NCI-H1694 (cell line): ENCODE measurements around the gene VAV1.
"Not testable (repeated sequence)": the region's sequence is repeated elsewhere in the genome, so short reads cannot be mapped to it uniquely, and the experiment has no call there.

Source experiments
- DNase-seq: peaks from one replicate; lab custom pipeline; 2025; lab: John Stamatoyannopoulos, UW

The VAV1 gene

DNA sequence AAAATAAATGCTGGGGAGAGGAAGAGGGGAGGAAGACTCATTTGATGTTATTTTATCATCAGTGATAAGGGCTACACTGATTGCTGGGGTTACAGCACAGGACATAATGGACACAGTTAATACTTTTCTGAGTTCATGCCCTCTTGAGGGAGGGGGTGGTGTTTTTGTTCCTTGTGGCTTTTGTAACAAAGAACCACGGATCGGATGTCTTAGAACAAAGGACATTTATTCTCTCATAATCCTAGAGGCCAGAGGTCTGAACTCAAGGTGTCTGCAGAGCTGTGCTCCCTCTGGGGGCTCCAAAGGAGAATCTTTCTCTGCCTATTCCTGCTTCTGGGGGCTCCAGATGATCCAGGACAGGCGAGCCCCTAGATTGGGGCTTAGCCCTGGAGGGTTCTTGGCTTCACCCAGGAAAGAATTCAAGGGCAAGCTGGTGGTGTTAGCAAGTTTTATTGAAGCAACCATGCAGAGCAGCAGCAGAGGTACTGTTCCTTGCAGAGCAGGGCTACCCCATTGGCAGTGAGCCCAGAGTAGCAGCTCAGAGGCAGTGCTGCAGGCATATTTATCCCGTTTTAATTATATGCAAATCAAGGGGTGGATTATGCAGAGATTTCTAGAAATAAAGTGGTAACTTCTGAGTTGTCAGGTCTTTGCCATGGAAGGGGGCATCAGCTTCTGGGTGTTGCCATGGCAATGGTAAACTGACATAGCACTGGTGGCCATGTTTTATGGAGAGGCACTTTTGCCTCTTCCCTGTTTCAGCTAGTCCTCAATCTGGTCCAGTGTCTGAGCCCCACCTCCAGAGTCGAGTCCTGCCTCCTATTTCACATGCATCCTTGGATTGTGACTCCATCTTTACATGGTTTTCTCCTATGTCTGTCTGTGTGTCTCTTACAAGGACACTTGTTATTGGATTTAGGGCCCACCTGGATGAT, 18.0 kb downstream of the VAV1 start:
- no peak for DNase-seq

DNA sequence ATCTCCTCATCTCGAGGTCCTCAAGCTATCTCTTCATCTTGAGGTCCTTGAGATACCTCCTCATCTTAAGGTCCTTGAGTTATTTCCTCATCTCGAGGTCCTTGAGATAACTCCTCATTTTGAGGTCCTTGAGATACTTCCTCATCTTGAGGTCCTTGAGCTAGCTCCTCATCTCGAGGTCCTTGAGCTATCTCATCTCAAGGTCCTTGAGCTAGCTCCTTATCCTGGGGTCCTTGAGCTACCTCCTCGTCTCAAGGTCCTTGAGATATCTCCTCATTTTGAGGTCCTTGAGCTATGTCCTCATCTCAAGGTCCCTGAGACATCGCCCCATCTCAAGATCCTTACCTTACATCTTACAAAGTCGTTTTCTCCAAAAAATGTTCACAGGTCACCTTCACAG, 18.7 kb downstream of the VAV1 start:
- DNase-seq: no peak

DNA sequence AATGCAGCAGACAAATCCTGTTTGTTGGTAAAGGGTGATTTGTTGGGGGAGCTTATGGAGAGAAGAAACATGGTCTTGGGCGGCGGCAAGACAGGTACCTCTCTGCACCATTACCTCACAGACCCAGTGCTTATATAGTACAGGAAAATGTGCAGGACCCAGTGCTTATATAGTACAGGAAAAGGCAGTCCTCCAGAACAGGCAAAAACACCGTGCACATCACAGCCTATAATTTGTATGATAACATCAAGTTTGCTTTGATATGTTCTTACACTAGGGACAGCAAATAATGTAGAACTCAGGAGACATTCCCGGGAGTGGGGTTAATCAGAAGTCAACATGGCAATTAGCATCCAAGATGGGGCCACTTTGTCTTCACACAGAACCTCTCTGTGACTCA, 20.9 kb downstream of the VAV1 start:
- no peak for DNase-seq

DNA sequence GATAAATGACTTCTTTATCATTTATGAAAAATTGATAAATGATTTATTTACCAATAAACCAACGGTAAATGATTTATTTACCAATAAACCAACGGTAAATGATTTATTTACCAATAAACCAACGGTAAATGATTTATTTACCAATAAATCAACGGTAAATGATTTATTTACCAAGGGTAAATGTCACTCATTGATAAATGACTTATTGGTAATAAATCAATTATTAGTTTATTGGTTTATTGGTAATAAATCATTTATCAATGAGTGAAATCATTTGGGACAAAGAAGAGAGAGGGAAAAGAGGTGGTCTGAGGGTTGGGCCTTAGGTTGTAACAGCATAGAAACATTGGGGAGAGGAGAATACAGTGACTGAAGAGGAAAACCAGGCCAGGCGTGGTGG, 21.5 kb downstream of the VAV1 start:
- no peak for DNase-seq

DNA sequence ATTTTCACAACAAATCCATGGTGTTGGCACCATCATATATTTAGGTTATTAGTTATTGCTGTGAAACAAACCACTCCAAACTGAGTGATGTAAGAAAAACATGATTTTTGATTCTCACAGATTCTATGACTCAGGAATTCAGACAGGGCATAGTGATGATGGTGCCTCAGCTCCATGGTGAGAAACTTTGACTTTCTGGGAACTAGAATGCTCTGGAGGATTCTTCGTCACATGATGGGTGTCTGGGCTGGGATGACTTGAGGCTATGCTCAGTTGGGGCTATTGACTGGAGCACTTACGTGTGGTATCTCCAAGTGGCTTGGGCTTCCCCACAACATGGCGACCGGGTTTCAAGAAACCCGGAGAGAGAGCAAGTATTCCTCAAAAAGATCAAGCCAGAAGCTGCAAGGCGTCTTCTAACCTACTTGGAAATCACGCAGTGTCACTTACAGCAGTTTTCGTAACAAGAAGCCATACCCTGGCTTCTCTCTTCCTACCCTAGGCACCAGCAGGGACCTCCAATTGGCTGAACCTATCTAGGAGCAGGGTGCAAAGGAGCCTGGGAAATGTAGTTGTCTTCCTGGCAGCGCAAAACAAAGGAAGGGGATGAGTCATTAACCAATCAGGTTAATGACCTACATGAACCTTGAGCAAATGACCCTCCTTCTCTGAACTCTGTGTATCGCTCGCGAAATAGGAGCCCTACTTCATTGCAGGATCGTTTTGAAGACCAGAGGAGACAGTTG, 22.4 kb downstream of the VAV1 start:
- no peak for DNase-seq

DNA sequence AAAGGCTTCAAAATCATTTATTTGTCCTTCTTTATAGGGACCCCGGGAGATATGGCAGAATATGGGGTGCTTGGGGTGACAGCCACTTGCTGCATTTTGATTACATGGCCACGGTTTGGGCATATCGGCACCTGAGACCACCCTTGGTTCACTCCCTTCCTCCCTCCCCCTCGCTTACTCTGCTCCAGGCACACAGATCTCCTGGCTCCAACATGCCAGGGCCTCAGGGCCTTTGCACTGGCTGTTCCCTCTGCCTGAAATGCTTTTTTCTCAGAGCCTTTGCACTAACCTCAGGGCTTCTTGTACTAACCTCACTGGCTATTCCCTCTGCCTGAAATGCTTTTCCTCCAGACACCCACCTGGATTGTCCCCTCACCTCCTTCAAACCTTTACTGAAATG, 23.8 kb downstream of the VAV1 start:
- DNase-seq: no peak

DNA sequence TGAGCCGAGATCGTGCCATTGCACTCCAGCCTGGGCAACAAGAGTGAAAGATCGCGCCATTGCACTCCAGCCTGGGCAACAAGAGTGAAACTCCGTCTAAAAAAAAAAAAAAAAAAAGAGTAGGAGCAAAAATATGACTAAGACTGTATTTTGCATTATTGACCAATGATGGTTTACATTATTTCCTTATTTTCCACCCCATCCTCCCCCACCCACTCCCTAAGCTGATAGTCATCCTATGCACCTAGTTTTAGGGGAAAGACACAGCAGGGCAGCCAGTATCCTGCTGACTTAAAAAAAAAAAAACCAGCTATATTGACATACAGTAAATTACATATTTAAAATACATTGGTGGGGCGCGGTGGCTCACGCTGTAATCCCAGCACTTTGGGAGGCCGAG, 25.1 kb downstream of the VAV1 start:
- no peak for DNase-seq

DNA sequence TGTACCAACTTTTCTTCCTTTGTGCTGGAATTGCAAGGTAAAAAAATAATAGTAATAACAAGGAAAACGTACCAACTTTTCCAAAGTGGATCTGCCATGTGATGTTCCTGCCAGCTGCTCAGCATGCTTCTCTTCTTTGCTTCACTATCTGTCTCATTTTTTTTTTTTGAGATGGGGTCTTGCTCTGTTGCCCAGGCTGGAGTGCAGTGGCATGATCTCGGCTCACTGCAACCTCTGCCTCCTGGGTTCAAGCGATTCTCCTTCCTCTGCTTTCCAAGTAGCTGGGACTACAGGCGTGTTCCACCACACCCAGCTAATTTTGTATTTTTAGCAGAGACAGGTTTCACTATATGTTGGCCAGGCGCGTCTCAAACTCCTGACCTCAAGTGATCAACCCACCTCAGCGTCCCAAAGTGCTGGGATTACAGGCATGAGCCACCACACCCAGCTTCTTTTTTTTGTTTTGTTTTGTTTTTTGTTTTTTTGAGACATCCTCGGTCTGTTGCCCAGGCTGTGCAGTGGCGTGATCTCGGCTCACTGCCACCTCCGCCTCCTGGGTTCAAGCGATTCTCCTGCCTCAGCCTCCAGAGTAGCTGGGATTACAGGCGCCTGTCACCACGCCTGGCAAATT, 27.8 kb downstream of the VAV1 start:
- DNase-seq: not testable (repeated sequence)

DNA sequence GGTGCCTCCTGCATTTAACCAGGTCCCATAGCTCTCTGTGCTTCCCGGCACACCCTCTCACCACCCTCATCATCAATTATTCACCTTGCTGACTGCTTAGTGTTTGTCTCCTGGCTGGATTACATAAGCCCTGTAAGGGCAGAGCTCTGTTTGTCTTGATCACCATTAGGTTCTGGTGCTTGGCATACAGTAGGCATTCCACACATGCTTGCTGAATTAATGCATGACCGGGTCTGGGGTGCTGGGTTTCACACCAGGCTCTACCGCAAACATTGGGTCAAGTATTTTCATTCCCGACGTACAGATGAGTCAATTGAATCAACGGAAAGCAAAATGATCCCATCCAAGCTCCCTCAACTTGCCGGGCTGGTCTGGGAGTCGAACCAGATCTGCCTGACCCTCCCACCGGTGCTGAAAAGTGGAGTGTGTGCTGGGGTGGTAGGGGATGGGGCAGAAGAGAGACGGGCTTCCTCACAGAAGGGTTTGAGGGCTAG, 28.5 kb downstream of the VAV1 start:
- DNase-seq: no peak

DNA sequence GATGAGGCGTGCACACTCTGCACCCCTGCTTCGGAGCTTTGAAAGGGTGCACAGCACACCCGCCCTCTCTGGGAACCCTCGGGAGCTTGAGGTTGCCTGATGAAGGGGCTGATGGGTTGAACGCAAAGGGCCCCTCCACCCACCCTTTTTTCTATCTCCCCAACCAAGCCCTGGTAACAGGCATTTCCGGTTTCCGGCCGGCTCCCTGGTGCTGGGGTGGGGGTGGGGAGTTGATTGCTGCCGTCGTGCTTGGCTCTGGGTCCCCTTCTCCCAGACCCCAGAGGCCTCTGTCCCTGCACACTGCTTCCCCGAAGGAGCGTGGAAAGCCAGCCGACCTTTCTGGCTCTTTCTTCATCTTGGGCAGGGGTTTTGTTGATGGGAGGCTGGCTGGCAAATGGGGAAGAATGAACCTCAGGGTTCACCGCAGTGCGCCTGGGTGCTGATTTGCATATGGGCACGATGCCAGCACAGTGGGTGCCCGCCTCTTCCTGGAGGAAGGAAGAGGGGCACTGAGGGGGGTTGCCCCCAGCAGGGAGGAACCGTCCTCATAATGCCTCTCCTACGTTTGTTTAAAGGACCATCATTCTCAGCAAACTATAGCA, 29.1 kb downstream of the VAV1 start:
- no peak for DNase-seq

DNA sequence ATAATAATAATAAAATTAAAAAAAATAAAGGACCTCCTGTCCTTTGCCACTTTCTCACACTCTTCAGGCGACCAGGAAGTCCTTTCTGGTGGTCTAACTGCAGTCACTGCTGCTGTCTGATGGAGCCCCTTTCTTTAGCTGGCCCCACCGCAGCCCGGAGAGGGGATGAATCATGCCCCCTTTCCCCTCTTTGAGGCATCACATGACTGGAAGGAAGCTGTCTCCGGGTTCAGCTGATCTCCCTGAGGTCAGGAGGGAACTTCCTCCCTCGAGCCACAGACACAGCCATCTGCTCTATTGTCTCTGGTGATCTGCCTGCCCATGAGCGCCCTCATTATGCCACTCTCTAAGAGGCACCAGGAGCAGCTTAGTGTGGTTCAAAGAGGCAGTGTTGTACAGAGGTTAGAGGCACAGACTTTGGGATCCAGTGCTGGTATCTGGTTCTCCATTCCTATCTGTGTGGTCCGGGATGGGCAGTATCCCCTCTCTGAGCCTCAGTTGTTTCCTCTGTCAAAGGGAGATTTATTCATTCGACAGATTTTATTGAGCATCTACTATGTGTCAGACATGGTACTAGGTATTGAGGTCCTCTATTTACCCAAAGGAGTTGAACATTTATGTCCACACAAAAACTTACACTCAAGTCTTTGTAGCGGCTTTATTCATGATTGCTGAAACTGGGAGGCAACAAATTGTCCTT, 30.0 kb downstream of the VAV1 start:
- no peak for DNase-seq

DNA sequence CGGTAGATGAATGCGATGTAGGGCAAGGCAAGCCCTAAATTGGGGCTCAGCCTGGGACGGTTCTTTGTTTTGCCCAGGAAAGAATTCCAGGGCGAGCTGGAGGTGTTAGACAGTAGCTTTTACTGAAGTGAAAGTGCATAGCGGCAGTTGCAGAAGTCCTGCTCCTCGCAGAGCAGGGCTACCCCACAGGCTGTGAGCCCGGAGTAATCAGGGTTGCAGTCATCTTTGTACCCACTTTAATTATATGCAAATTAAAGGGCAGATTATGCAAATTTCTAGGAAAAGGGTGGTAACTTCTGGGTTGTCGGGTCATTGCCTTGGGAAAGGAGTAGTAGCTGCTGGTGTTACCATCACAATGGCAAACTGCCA, 30.5 kb downstream of the VAV1 start:
- no peak for DNase-seq

DNA sequence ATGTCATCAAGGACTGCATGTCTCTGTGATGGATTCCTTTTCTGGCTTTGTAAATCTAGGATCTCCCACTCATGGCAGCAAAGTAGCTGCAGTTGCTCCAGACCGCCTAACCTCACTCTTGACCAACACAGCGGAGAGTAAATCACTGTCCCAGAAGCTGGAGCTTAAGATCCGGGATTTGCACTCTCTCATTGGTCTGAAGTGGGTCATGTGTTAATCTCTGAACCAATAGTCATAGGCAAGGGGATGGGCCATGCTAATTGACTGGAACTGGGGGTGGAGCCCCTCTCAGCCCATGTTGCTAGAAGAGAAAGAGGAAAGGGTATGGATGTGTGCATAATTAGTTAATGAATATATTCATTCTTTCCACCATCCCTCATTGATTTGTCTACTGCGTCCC, 34.0 kb downstream of the VAV1 start:
- DNase-seq: no peak

DNA sequence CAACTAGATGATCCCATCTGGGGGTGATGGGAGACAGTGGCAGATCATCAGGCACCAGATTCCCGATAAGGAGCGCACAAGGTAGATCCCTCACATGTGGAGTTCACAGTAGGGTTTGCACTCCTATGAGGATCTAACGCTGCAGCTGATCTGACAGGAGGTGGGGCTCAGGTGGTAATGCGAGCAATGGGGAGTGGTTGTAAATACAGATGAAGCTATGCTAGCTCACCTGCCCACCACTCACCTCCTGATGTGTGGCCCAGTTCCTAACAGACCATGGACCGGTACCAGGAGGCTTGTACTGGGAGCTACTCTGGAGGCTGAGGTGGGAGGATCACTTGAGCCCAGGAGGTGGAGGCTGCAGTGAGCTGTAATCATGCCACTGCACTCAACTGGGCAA, 34.8 kb downstream of the VAV1 start:
- DNase-seq: no peak

DNA sequence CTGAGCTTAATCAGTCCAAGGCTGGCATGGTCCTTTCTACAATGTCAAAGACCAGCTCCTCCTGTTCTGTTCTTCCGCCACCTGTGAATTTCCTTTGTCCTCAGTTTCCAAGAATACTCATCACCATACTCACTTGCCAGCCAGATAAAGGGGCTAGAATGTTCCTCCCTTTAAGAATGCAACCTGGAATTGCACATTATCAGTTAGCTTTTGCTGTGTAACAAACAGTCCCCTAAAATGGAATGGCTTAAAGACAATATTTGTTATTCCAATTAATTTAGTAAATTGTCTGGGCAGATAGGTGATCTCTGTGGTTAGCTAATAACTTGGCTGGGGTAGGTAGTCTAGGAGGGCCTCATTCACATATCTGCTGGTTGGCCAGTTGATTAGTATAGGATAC, 36.0 kb downstream of the VAV1 start:
- no peak for DNase-seq

DNA sequence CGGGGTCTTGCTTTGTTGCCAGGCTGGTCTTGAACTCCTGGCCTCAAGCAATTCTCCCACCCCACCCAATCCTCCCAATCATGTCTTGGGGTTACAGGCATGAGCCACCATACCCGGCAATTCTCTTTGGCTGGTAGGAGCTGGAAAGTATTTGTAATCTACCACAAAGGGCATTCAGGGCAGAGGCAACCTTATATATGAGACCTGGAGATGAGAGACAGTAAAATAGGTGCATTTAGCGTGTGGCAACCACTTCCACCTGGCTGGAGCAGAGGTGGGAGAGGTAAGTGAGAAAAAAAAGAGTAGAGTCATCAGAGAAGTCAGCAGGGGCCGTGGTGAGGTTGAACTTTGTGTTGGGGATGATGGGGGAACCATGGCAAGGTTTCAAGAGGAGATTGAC, 36.8 kb downstream of the VAV1 start:
- DNase-seq: no peak

DNA sequence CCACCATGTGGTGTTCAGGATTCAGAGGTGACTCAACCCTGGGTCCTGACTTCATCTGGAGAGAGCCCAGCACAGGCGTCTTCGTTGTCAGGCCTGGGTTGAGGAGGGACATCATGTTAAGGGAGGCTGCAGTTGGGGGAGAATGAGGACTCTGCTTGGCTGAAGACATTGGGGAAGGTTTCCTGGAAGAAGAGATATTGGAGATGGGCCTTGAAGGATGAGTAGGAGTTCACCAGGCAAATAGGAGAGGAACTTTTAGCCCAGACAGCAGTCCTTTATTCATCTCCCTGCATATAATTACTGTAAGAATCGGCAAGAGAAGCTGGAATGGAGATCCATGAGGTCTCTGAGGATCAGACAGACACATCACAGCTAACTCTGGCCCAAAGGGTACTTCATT, 38.9 kb downstream of the VAV1 start:
- DNase-seq: no peak

DNA sequence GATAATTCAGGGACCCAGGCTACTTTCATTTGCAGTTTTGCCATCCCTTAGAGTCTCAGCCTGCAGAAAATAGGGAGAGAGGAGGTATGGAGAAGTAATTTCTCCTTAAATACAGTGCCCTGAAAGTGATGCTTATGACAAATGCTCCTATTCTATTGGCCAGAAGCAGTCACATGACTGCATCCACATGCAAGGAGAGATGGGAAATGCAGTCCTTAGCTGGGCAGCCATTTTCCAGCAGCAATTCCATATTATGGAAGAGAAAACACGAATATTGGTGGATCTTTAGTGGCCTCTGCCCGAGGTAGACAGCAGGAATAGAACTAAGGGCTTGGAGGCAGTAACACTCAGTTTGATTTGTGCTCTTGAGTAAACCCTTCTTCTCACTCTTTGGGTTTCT, 39.4 kb downstream of the VAV1 start:
- no peak for DNase-seq

DNA sequence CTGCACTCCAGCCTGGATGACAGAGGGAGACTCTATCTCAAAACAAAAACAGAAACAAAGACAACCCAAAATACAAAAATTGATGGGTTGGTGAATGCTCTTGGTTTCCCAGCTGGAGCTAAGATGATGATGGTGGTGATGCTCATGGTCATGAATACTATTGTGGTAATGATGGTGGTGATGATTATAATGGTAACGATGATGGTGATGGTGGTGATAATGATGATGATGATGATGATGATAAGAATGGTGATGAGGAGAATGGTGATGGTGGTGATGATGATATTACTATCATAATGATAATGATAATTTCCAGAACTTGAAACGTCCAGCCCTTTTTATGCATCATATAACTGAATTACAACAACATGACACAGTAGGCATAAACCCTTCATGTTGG, 40.1 kb downstream of the VAV1 start:
- DNase-seq: no peak

DNA sequence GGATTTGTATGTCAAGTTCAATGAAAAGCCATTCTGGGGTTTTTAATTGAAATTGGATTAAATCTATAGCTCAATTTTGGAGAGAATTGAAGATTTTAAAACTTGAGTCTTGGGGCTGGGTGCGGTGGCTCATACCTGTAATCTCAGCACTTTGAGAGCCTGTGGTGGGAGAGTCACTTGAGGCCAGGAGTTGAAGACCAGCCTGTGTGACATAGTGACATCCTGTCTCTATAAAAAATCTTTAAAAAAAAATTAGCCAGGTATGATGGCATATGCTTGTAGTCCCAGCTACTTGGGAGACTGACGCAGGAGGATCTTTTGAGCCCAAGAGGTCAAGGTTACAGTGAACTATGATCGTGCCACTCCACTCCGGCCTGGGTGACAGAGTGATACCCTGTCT, 41.2 kb downstream of the VAV1 start:
- DNase-seq: no peak

DNA sequence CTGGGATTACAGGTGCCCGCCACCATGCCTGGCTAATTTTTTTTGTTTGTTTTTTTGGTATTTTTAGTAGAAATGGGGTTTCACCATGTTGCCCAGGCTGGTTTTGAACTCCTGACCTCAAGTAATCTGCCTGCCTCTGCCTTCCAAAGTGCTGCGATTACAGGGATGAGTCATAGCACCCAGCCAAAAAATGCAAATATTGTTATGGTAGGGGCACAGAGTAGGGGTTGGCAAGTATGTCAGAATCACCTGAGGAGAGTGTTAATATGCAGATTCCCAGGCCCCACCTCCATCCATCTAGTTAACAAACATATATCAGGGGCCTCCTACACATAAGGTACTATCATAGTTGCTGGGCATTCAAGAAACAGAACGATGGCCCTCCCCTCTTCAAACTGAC, 44.7 kb downstream of the VAV1 start:
- DNase-seq: no peak

DNA sequence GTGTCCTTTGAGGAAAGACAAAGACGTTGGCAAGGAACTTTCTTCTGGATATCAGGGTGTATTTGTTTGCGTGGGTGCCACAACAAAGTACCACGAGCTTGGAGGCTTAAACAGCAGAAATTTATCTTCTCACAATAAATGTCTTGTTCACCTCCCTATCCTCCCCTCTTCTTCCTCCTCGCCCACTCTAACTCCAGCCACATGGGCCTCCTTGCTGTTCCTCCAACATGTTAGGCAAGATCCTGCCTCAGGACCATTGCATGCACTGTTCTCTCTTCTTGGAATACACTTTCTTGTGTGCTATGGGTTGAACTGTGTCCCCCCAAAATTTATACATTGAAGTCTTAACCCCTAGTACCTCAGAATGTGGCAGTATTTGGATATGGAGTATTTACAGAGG, 45.7 kb downstream of the VAV1 start:
- no peak for DNase-seq
